HepG2 (cell line): ENCODE data around the gene TRIO. TPM values are rescaled to one million over a fixed set of nuclear protein-coding genes. Genes with fewer than 3 reads are reported as not detected.

ENCODE experiments used
- ATAC-seq: fragments of 200-7000 bp; cut with Tn5 transposase; 3 replicates; pipeline ENCODE4 v1.9.1; 2020; ENCODE audit warnings: mild to moderate bottlenecking, moderate library complexity
- BruUV-seq: library from RNA; stranded (reverse); fragments of 400-500 nt; replicated peaks from 2 replicates; lab custom pipeline; 2021; lab: Mats Ljungman, UMichigan
- CTCF ChIA-PET: fragments of 300-600 bp; formaldehyde crosslinking; extraction: SDS; loops from one replicate; lab custom pipeline; 2021; ENCODE audit warnings: low total read pairs, inconsistent platforms, low intra/inter-chr PET ratio; lab: Yijun Ruan, JAX
- POLR2A ChIA-PET: fragments of 350-600 bp; sonication (Branson Sonifier 250); formaldehyde crosslinking; loops from one replicate; lab custom pipeline; 2020; ENCODE audit warnings: antibody characterized with exemption, inconsistent platforms; lab: Yijun Ruan, JAX
- DNase-seq: peaks from one replicate; pipeline ENCODE4 v3.0.0-alpha.2; 2015; ENCODE audit warnings: low spot score
- FAIRE-seq: peaks from 3 replicates; lab custom pipeline; 2011; peaks lifted over from hg19 to GRCh38; lab: Jason Lieb, UNC
- H2AFZ ChIP-seq: one replicate; pipeline ENCODE4 v1.6.1; 2011; ENCODE audit warnings: low read length, inconsistent platforms
- H3K27ac ChIP-seq: fragments of 300-600 bp; 3 replicates; pipeline ENCODE4 v1.8.0; 2011; ENCODE audit warnings: mixed run types, mild to moderate bottlenecking, mixed read lengths, low read length, inconsistent platforms; ENCODE audit not compliant: insufficient read depth; ENCODE audit errors: extremely low read length
- H3K27me3 ChIP-seq, 2 experiments: fragments of 200-600 bp in 1 of 2; 2 replicates in 1 of 2; 3 replicates in 1 of 2; pipeline versions ENCODE4 v1.6.0 to v1.8.0; 2011; ENCODE audit warnings: low read length in 2 of 2, mild to moderate bottlenecking in 2 of 2, moderate library complexity in 2 of 2, inconsistent platforms in 1 of 2; ENCODE audit not compliant: insufficient read depth in 2 of 2, control insufficient read depth in 1 of 2
- H3K36me3 ChIP-seq, 2 experiments: fragments of 200-600 bp in 1 of 2; replicated peaks in 1 of 2; 2 replicates in 1 of 2; 3 replicates in 1 of 2; pipeline versions ENCODE4 v1.5.1 to v1.8.0; 2011; ENCODE audit warnings: low read length in 2 of 2, inconsistent platforms in 1 of 2; ENCODE audit not compliant: insufficient read depth in 2 of 2, control insufficient read depth in 1 of 2
- H3K4me1 ChIP-seq: 2 replicates; pipeline ENCODE4 v1.5.1; 2012; ENCODE audit warnings: low read length, inconsistent platforms; ENCODE audit not compliant: insufficient read depth
- H3K4me2 ChIP-seq: 2 replicates; pipeline ENCODE4 v1.6.0; 2011; ENCODE audit warnings: low read depth, low read length, inconsistent platforms
- H3K4me3 ChIP-seq, 3 experiments: fragments of 200-600 bp in 1 of 3; sonication (generic), shearing (Covaris generic) in 1 of 3; replicated peaks in 1 of 3; 2 replicates each; pipeline ENCODE4 v1.5.1; 2011 to 2016; ENCODE audit warnings: low read length in 3 of 3, inconsistent platforms in 2 of 3, low read depth in 2 of 3, mild to moderate bottlenecking in 2 of 3, control low read depth in 1 of 3, mixed read lengths in 1 of 3; ENCODE audit not compliant: insufficient read depth in 1 of 3
- H3K79me2 ChIP-seq: one replicate; pipeline ENCODE4 v1.6.1; 2011; ENCODE audit warnings: low read length, inconsistent platforms; ENCODE audit not compliant: insufficient read depth
- H3K9ac ChIP-seq: 2 replicates; pipeline ENCODE4 v1.6.0; 2011; ENCODE audit warnings: mild to moderate bottlenecking, low read depth, low read length, inconsistent platforms; ENCODE audit not compliant: insufficient read depth
- H3K9me3 ChIP-seq: 2 replicates; pipeline ENCODE4 v1.5.1; 2012; ENCODE audit warnings: mild to moderate bottlenecking, low read length
- H4K20me1 ChIP-seq: 2 replicates; pipeline ENCODE4 v1.6.0; 2011; ENCODE audit warnings: inconsistent platforms, mild to moderate bottlenecking, low read length, moderate library complexity; ENCODE audit not compliant: insufficient read depth
- CHD2 ChIP-seq: IDR thresholded peaks from 2 replicates; pipeline ENCODE4 v1.6.1; 2011; ENCODE audit warnings: low read depth, low read length, improper control_type of control experiment
- FOSL2 ChIP-seq: sonication (generic); formaldehyde crosslinking; IDR thresholded peaks from 2 replicates; pipeline ENCODE4 v1.4.0; 2020; ENCODE audit warnings: missing genetic modification reagents
- GMEB1 ChIP-seq: sonication (generic); formaldehyde crosslinking; IDR thresholded peaks from 2 replicates; pipeline ENCODE4 v1.5.1; 2020; ENCODE audit warnings: missing genetic modification reagents, mild to moderate bottlenecking, borderline replicate concordance
- HNRNPK ChIP-seq: fragments of 200-400 bp; formaldehyde crosslinking; IDR thresholded peaks from 2 replicates; pipeline ENCODE4 v1.6.1; 2018; ENCODE audit warnings: low read length, low read depth, moderate library complexity, mild to moderate bottlenecking; ENCODE audit not compliant: poor library complexity, severe bottlenecking
- MAZ ChIP-seq, 2 experiments: sonication (generic) in 1 of 2; formaldehyde crosslinking in 1 of 2; IDR thresholded peaks; 2 replicates each; pipeline versions ENCODE4 v1.5.0 to v1.6.1; 2012 to 2020; ENCODE audit warnings: low read depth in 2 of 2, mild to moderate bottlenecking in 2 of 2, borderline replicate concordance in 1 of 2, improper control_type of control experiment in 1 of 2, low read length in 1 of 2, missing genetic modification reagents in 1 of 2, moderate library complexity in 1 of 2
- RBFOX2 ChIP-seq: fragments of 200-400 bp; formaldehyde crosslinking; IDR thresholded peaks from 2 replicates; pipeline ENCODE4 v1.6.1; 2017; ENCODE audit warnings: low read depth, mild to moderate bottlenecking, low read length
- TFE3 ChIP-seq: IDR thresholded peaks from 2 replicates; pipeline ENCODE4 v1.6.1; 2016
- ZBTB7A ChIP-seq: sonication (generic); formaldehyde crosslinking; IDR thresholded peaks from 2 replicates; pipeline ENCODE4 v1.8.0; 2022; ENCODE audit warnings: mild to moderate bottlenecking, missing genetic modification reagents
- ZNF20 ChIP-seq: sonication (generic); formaldehyde crosslinking; IDR thresholded peaks from 2 replicates; pipeline ENCODE4 v1.4.0; 2020; ENCODE audit warnings: mild to moderate bottlenecking, moderate library complexity, missing genetic modification reagents
- ZNF292 ChIP-seq: sonication (generic); formaldehyde crosslinking; IDR thresholded peaks from 2 replicates; pipeline ENCODE4 v1.8.1; 2022; ENCODE audit warnings: mild to moderate bottlenecking, low read depth, missing genetic modification reagents, borderline replicate concordance
- ZNF441 ChIP-seq: sonication (generic); formaldehyde crosslinking; IDR thresholded peaks from 2 replicates; pipeline ENCODE4 v1.7.0; 2021; ENCODE audit warnings: missing genetic modification reagents, borderline replicate concordance
- ZNF468 ChIP-seq: sonication (generic); formaldehyde crosslinking; IDR thresholded peaks from 2 replicates; pipeline ENCODE4 v1.8.0; 2022; ENCODE audit warnings: mild to moderate bottlenecking, moderate library complexity, missing genetic modification reagents
- ZNF777 ChIP-seq: sonication (generic); formaldehyde crosslinking; IDR thresholded peaks from 2 replicates; pipeline ENCODE4 v1.4.0; 2020; ENCODE audit warnings: missing genetic modification reagents
- whole genome bisulfite sequencing: methylation state at CpG from one replicate; pipeline ENCODE4 v1.1.6; 2017; ENCODE audit warnings: low lambda C conversion rate; 5-methylcytosine and 5-hydroxymethylcytosine counted together
- in situ Hi-C: cut with HindIII; loops from 2 replicates; pipeline ENCODE4 v1.10.0; 2017; ENCODE audit warnings: low pct_unique_long_range_greater_than_20kb; ENCODE audit not compliant: extremely low pct_ligation_motif_present
- intact Hi-C: fragments of 100-400 bp; cut with micrococcal nuclease; formaldehyde crosslinking; loops from one replicate; pipeline ENCODE4 v1.10.0; 2022; ENCODE audit not compliant: unreplicated experiment
- polyA plus RNA-seq, 8 experiments: library from polyadenylated mRNA; depleted of rRNA in 3 of 8; stranded (reverse) in 7 of 8; unstranded in 1 of 8; fragments of >200 nt; fragmentation: Illumina TruSeq in 4 of 8; extraction: Trizol in 4 of 8; gene quantifications; 2 replicates each; pipeline versions ENCODE4 v1.2.1 to v1.2.3, GENCODE V29; 2011 to 2016; ENCODE audit warnings: low read depth in 4 of 8, missing spikeins in 1 of 8, mixed read lengths in 1 of 8; ENCODE audit not compliant: insufficient read depth in 1 of 8
- total RNA-seq, 5 experiments: library from RNA; depleted of rRNA; stranded (reverse); fragments of >200 nt; fragmentation: Illumina TruSeq; extraction: Trizol; gene quantifications; 2 replicates each; pipeline ENCODE4 v1.2.3, GENCODE V29; 2016; ENCODE audit warnings: low read depth in 1 of 5
- TF ChIP-seq, protein P1 (sequence below): sonication (generic); formaldehyde crosslinking; conservative IDR thresholded peaks from 2 replicates; pipeline ENCODE4 v1.8.0; 2022; ENCODE audit warnings: mild to moderate bottlenecking, moderate library complexity, missing genetic modification reagents

Gene TRIO
- total and polyA plus RNA-seq, 2 of the 13 experiments (the other 11 are each of a cell fraction or from before 2014, with no cell fraction given) = 45.2 to 45.9 TPM

DNA sequence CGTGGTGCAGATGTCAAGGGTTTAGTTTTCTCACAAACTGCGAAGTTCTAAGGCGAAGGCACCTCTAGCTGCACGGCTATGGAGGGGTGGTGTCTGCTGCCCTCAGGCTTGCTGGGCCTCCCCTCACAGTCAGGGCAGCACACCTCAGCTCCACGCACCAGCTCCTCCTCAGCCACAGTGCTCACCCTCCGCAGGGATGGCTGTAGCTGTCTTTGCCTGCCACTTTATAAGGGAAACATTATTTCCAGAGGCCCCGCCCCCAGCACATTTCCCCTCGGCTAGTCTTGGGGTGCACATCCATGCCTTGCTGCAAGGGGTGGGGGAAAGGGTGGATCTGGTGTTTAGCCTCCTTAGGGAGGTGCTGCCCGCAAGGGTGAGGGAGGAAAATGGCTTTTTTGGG is 154.6 kb downstream of the TRIO start (continued):
- TF ChIP-seq GMEB1 (CRISPR knock-in tag) = no peak
- no peak for TF ChIP-seq ZNF468 (CRISPR knock-in tag)
- TF ChIP-seq ZNF20 (CRISPR knock-in tag) = no peak
- TF ChIP-seq ZNF441 = no peak

- no TSS peak for BruUV-seq
- ATAC-seq = no peak
- no peaks in the 10 kb centered on the region for H3K79me2 ChIP-seq
- CTCF ChIA-PET = no interaction called here
- peaks cover 13 to 58% of the 10 kb centered on the region in 2 experiments for H3K36me3 ChIP-seq
- H3K4me2 ChIP-seq = no peak overlapping the region
- WGBS = 98% methylated on average over 3 of the region's 3 CpGs
- POLR2A ChIA-PET = no interaction called here
- H3K4me1 ChIP-seq = no peaks in the 10 kb centered on the region
- no peak overlapping the region for H3K9ac ChIP-seq
- TF ChIP-seq MAZ (IDR thresholded peaks at IDR 0.05; ENCODE audit: borderline replicate concordance, low read depth, low read length) (no peak), MAZ (CRISPR knock-in tag; IDR thresholded peaks at IDR 0.05; ENCODE audit: low read depth) (no peak), ZNF777 (CRISPR knock-in tag) (no peak), TFE3 (CRISPR knock-in tag) (no peak), RBFOX2 (no peak), ZBTB7A (CRISPR knock-in tag) (no peak), HNRNPK (no peak), FOSL2 (no peak), ZNF292 (CRISPR knock-in tag) (no peak), CHD2 (no peak)
- TF ChIP-seq, protein P1, sequence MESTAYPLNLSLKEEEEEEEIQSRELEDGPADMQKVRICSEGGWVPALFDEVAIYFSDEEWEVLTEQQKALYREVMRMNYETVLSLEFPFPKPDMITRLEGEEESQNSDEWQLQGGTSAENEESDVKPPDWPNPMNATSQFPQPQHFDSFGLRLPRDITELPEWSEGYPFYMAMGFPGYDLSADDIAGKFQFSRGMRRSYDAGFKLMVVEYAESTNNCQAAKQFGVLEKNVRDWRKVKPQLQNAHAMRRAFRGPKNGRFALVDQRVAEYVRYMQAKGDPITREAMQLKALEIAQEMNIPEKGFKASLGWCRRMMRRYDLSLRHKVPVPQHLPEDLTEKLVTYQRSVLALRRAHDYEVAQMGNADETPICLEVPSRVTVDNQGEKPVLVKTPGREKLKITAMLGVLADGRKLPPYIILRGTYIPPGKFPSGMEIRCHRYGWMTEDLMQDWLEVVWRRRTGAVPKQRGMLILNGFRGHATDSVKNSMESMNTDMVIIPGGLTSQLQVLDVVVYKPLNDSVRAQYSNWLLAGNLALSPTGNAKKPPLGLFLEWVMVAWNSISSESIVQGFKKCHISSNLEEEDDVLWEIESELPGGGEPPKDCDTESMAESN = no peak
- no peaks in the 10 kb centered on the region for H3K9me3 ChIP-seq
- in situ Hi-C loops (no loop called here), intact Hi-C loops (no loop called here)
- no peak overlapping the region for H3K4me3 ChIP-seq
- H3K27ac ChIP-seq = no peak overlapping the region
- no peak for FAIRE-seq
- H2AFZ ChIP-seq = no peak overlapping the region
- DNase-seq = no peak
- H3K27me3 ChIP-seq = no peaks in the 10 kb centered on the region
- H4K20me1 ChIP-seq = peaks cover 2% of the 10 kb centered on the region; the same call in 1 of the 2 replicates
Observed at GRCh38 chr5:14298126-14298847, 155.1 kb downstream of the TRIO start.
